ENCODE measurements around the gene STARD5. TPM values are rescaled to one million over a fixed set of nuclear protein-coding genes. Genes with fewer than 3 reads are reported as not detected.

The STARD5 gene
- total RNA-seq, 1 donor from 2014 or later: 2.5 TPM

DNA sequence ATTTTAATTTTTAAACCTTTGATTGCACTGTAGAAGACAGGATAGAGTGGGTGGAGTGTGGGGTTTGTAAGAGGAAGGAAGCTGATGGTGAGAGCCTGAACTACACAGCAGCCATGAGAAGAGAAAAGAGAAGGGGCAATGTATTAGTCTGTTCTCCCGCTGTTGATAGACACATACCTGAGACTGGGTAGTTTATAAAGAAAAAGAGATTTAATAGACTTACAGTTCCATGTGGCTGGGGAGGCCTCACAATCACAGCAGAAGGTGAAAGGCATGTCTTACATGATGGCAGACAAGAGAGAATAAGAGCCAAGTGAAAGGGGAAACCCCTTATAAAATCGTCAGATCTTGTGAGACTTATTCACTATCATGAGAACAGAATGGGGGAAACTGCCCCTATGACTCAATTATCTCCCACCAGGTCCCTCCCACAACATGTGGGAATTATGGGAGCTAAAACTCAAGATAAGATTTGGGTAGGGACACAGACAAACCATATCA is 37.3 kb downstream of the STARD5 start:
- TF ChIP-seq, protein P1, sequence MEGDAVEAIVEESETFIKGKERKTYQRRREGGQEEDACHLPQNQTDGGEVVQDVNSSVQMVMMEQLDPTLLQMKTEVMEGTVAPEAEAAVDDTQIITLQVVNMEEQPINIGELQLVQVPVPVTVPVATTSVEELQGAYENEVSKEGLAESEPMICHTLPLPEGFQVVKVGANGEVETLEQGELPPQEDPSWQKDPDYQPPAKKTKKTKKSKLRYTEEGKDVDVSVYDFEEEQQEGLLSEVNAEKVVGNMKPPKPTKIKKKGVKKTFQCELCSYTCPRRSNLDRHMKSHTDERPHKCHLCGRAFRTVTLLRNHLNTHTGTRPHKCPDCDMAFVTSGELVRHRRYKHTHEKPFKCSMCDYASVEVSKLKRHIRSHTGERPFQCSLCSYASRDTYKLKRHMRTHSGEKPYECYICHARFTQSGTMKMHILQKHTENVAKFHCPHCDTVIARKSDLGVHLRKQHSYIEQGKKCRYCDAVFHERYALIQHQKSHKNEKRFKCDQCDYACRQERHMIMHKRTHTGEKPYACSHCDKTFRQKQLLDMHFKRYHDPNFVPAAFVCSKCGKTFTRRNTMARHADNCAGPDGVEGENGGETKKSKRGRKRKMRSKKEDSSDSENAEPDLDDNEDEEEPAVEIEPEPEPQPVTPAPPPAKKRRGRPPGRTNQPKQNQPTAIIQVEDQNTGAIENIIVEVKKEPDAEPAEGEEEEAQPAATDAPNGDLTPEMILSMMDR (IDR thresholded peaks at IDR 0.05; ENCODE audit: borderline replicate concordance): no peak
- Histone ChIP-seq H3K9me3 (replicated peaks) (no peaks in the 10 kb centered on the region), H3K4me1 (peaks cover 7% of the 10 kb centered on the region), H3K27me3 (ENCODE audit: low read depth) (no peaks in the 10 kb centered on the region), H3K36me3 (peaks cover 6% of the 10 kb centered on the region), H3K27ac (replicated peaks) (no peak overlapping the region), H3K4me3 (no peak overlapping the region)
- intact Hi-C loops (cut with micrococcal nuclease): no loop called here
- no peak for DNase-seq

DNA sequence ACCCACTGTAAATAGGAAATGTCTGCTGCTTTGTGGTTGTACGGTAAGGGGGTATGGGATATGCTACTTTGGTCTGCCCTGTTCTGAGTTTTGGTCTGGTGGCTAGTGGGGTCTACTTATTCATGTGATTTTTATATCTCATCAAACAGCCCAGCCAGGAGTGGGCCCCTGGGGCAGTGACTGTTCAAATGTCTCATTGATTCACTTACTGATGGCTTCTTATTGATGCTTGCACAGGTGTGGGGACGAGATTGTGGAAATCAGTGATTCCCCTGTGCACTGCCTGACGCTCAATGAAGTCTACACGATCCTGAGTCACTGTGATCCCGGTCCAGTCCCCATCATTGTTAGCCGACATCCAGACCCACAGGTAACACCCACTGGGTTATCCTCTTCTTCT is 38.5 kb downstream of the STARD5 start:
- intact Hi-C loops (cut with micrococcal nuclease): no loop called here
- no peak for DNase-seq
- Histone ChIP-seq H3K27me3 (ENCODE audit: low read depth) (no peaks in the 10 kb centered on the region), H3K36me3 (no peaks in the 10 kb centered on the region), H3K4me3 (no peak overlapping the region), H3K4me1 (peaks cover 7% of the 10 kb centered on the region), H3K27ac (replicated peaks) (no peak overlapping the region), H3K9me3 (replicated peaks) (no peaks in the 10 kb centered on the region)
- TF ChIP-seq, protein P1 (IDR thresholded peaks at IDR 0.05; ENCODE audit: borderline replicate concordance): no peak

DNA sequence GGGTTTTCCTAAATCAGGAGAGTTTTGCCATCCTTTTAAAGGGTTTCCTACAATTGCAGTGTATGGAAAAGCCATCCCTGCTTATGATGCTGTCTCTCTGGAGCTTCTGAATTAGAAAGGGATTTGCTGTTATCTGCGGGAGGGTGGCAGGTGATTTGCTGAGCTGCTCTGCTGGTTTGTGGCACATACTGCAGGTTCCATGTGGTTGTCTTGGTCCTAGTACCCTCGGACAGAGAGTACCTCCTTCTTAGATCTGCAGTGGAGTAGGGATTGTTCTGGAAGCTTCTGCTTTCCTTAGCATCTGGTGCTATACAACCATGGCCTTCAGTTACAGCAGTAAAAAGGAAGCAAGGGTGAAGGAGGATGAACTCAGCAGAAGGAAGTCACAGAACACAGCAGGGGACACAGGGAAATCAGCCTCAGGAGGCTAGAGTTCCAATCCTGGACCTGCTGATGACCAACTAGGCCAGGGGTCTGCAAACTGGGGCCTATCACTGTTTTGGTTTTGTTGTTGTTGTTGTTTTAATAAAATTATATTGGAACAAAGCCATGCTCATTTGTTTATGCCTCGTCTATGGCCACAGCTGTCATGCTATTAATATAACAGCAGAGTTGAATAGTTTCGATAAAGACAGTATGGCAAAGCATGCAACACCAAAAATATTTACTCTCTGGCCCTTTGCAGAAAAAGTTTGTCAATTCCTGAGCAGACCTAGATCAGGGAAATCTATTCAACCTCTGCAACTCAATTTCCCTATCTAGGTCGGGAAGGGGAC is 39.5 kb downstream of the STARD5 start:
- H3K36me3 ChIP-seq: no peaks in the 10 kb centered on the region
- H3K27ac ChIP-seq (replicated peaks): peak overlapping the region; percentile 33
- H3K4me3 ChIP-seq: no peak overlapping the region
- no peaks in the 10 kb centered on the region for H3K27me3 ChIP-seq (ENCODE audit: low read depth)
- DNase-seq: no peak
- intact Hi-C loops (cut with micrococcal nuclease): no loop called here
- TF ChIP-seq, protein P1 (IDR thresholded peaks at IDR 0.05; ENCODE audit: borderline replicate concordance): no peak
- H3K4me1 ChIP-seq: peaks cover 10% of the 10 kb centered on the region
- H3K9me3 ChIP-seq (replicated peaks): no peaks in the 10 kb centered on the region

DNA sequence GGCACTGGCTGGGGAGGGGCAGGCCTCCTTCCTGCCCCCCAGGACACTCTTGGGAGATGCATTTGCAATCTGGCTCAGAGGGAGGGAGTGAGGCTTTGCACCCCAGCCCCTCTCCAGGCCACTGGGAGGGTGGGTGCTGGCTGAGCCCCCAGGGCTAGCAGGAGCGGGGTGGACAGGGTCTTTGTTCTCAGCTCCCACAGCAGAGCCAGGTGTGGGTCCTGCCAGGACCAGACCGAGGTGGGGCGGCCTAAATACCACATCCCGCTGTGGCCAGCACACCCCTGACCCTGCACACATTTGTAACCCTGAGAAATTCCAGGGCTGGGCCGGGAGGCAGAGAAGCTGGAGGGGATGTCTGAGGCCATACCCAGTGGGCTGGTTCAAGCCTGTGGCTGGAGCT is 41.0 kb downstream of the STARD5 start:
- TF ChIP-seq, protein P1 (IDR thresholded peaks at IDR 0.05; ENCODE audit: borderline replicate concordance): no peak
- Histone ChIP-seq H3K36me3 (no peaks in the 10 kb centered on the region), H3K27ac (replicated peaks) (no peak overlapping the region), H3K9me3 (replicated peaks) (no peaks in the 10 kb centered on the region), H3K27me3 (ENCODE audit: low read depth) (no peaks in the 10 kb centered on the region), H3K4me1 (peaks cover 11% of the 10 kb centered on the region), H3K4me3 (no peak overlapping the region)
- intact Hi-C loops (cut with micrococcal nuclease): no loop called here
- DNase-seq: no peak

DNA sequence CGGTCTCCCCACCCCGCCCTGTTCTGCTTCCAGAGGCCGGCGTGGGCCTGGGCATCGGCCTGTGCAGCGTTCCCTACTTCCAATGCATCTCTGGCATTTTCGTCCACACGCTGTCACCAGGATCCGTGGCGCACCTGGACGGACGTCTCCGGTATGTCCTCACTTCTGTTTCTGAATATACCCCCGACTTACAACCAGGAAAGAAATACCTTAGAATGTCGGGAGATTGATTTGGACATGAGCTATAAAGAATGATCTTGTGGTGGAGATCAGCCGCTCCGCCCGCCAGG is 41.4 kb downstream of the STARD5 start:
- no peak overlapping the region for H3K27ac ChIP-seq (replicated peaks)
- no peak for DNase-seq
- peaks cover 2% of the 10 kb centered on the region for H3K9me3 ChIP-seq (replicated peaks)
- peaks cover 11% of the 10 kb centered on the region for H3K4me1 ChIP-seq
- no peak overlapping the region for H3K4me3 ChIP-seq
- H3K27me3 ChIP-seq (ENCODE audit: low read depth): no peaks in the 10 kb centered on the region
- TF ChIP-seq, protein P1 (IDR thresholded peaks at IDR 0.05; ENCODE audit: borderline replicate concordance): no peak
- intact Hi-C loops (cut with micrococcal nuclease): no loop called here
- H3K36me3 ChIP-seq: peaks cover 2% of the 10 kb centered on the region
